NCI-H1105 (cell line): ENCODE measurements around the gene CDC42BPA.
"Not testable (repeated sequence)": the region's sequence is repeated elsewhere in the genome, so short reads cannot be mapped to it uniquely, and the experiment has no call there.

Source experiments
- DNase-seq: peaks from one replicate; lab custom pipeline; 2025; lab: John Stamatoyannopoulos, UW

CDC42BPA gene

GRCh38 chr1:226962421-226963391, 355.6 kb downstream of the CDC42BPA start:
- no peak for DNase-seq

GRCh38 chr1:226960944-226961765, 357.1 kb downstream of the CDC42BPA start:
- no peak for DNase-seq

- no peak for DNase-seq
These were observed 358.0 kb downstream of the CDC42BPA start for GRCh38 chr1:226960256-226960655.

- no peak for DNase-seq
These were observed 360.0 kb downstream of the CDC42BPA start for GRCh38 chr1:226958300-226958699.

- no peak for DNase-seq
These were observed 360.6 kb downstream of the CDC42BPA start for GRCh38 chr1:226957714-226958113.

- DNase-seq: no peak
These were observed 361.2 kb downstream of the CDC42BPA start for GRCh38 chr1:226956942-226957713.

GRCh38 chr1:226955857-226956256, 362.4 kb downstream of the CDC42BPA start:
- not testable (repeated sequence) for DNase-seq

- no peak for DNase-seq
These were observed 363.5 kb downstream of the CDC42BPA start for GRCh38 chr1:226954777-226955176.

GRCh38 chr1:226954337-226954736, 364.0 kb downstream of the CDC42BPA start:
- no peak for DNase-seq

GRCh38 chr1:226953175-226953800, 365.0 kb downstream of the CDC42BPA start:
- DNase-seq: no peak

- DNase-seq: no peak
These were observed 366.2 kb downstream of the CDC42BPA start for GRCh38 chr1:226952118-226952441.

GRCh38 chr1:226951286-226952117, 366.8 kb downstream of the CDC42BPA start:
- DNase-seq: no peak

- DNase-seq: no peak
These were observed 367.4 kb downstream of the CDC42BPA start for GRCh38 chr1:226950871-226951270.

- DNase-seq: no peak
These were observed 368.0 kb downstream of the CDC42BPA start for GRCh38 chr1:226950316-226950715.

- no peak for DNase-seq
These were observed 368.9 kb downstream of the CDC42BPA start for GRCh38 chr1:226949401-226949800.

GRCh38 chr1:226948996-226949395, 369.3 kb downstream of the CDC42BPA start:
- DNase-seq: no peak

GRCh38 chr1:226948480-226948879, 369.8 kb downstream of the CDC42BPA start:
- no peak for DNase-seq

GRCh38 chr1:226948051-226948450, 370.2 kb downstream of the CDC42BPA start:
- DNase-seq: no peak

- DNase-seq: no peak
These were observed 371.5 kb downstream of the CDC42BPA start for GRCh38 chr1:226946841-226947240.

- DNase-seq: no peak
These were observed 372.0 kb downstream of the CDC42BPA start for GRCh38 chr1:226946285-226946684.

GRCh38 chr1:226945858-226946245, 372.4 kb downstream of the CDC42BPA start:
- DNase-seq: no peak
